Activated naive CD4-positive, alpha-beta T cell treated with anti-CD3 and anti-CD28 coated beads, Interleukin-2, amount 50 U/mL, for 24 hours (primary cell): Measurements from ENCODE around the gene SLC18A3.

Experiments used
- H3K27ac Mint-ChIP-seq: one replicate; pipeline ENCODE4 v1.8.0; 2021; ENCODE audit warnings: mild to moderate bottlenecking, mixed read lengths
- H3K27me3 Mint-ChIP-seq: one replicate; pipeline ENCODE4 v1.8.0; 2021; ENCODE audit warnings: mixed read lengths
- H3K36me3 Mint-ChIP-seq: one replicate; pipeline ENCODE4 v1.8.0; 2021; ENCODE audit warnings: mixed read lengths
- H3K4me1 Mint-ChIP-seq: one replicate; pipeline ENCODE4 v1.8.0; 2021; ENCODE audit warnings: mixed read lengths
- H3K4me3 Mint-ChIP-seq: one replicate; pipeline ENCODE4 v1.8.0; 2021; ENCODE audit warnings: mild to moderate bottlenecking, mixed read lengths
- H3K9me3 Mint-ChIP-seq: one replicate; pipeline ENCODE4 v1.8.0; 2021; ENCODE audit warnings: mixed read lengths

The SLC18A3 gene

GRCh38 chr10:49592726-49593563, 17.2 kb upstream of the SLC18A3 start:
- H3K36me3 Mint-ChIP-seq, result no peaks in the 10 kb centered on the region
- no peaks in the 10 kb centered on the region for H3K4me1 Mint-ChIP-seq
- H3K27ac Mint-ChIP-seq, result no peak overlapping the region
- peaks cover 19% of the 10 kb centered on the region for H3K27me3 Mint-ChIP-seq
- H3K4me3 Mint-ChIP-seq, result no peak overlapping the region
- no peaks in the 10 kb centered on the region for H3K9me3 Mint-ChIP-seq

GRCh38 chr10:49593564-49593875, 16.6 kb upstream of the SLC18A3 start:
- Mint-ChIP-seq H3K4me1 (no peaks in the 10 kb centered on the region), H3K36me3 (no peaks in the 10 kb centered on the region), H3K27me3 (peaks cover 17% of the 10 kb centered on the region), H3K27ac (no peak overlapping the region), H3K4me3 (no peak overlapping the region), H3K9me3 (no peaks in the 10 kb centered on the region)

- no peaks in the 10 kb centered on the region for H3K4me1 Mint-ChIP-seq
- H3K27me3 Mint-ChIP-seq, result peaks cover 17% of the 10 kb centered on the region
Measured at GRCh38 chr10:49593998-49594397, 16.1 kb upstream of the SLC18A3 start.

GRCh38 chr10:49594594-49594993, 15.5 kb upstream of the SLC18A3 start:
- Mint-ChIP-seq H3K4me3 (no peak overlapping the region), H3K27me3 (peaks cover 17% of the 10 kb centered on the region)

More at GRCh38 chr10:49593998-49594397, 16.1 kb upstream of the SLC18A3 start:
- H3K27ac Mint-ChIP-seq, result no peak overlapping the region
- H3K36me3 Mint-ChIP-seq, result no peaks in the 10 kb centered on the region
- no peak overlapping the region for H3K4me3 Mint-ChIP-seq
- no peaks in the 10 kb centered on the region for H3K9me3 Mint-ChIP-seq

GRCh38 chr10:49595003-49595712, 15.0 kb upstream of the SLC18A3 start:
- Mint-ChIP-seq H3K9me3 (no peaks in the 10 kb centered on the region), H3K27me3 (peaks cover 16% of the 10 kb centered on the region), H3K4me3 (no peak overlapping the region), H3K27ac (no peak overlapping the region), H3K4me1 (no peaks in the 10 kb centered on the region), H3K36me3 (no peaks in the 10 kb centered on the region)

More at GRCh38 chr10:49594594-49594993, 15.5 kb upstream of the SLC18A3 start:
- H3K36me3 Mint-ChIP-seq, result no peaks in the 10 kb centered on the region
- no peak overlapping the region for H3K27ac Mint-ChIP-seq
- no peaks in the 10 kb centered on the region for H3K9me3 Mint-ChIP-seq
- H3K4me1 Mint-ChIP-seq, result no peaks in the 10 kb centered on the region

GRCh38 chr10:49595713-49596492, 14.2 kb upstream of the SLC18A3 start:
- Mint-ChIP-seq H3K9me3 (no peaks in the 10 kb centered on the region), H3K36me3 (no peaks in the 10 kb centered on the region), H3K27me3 (peaks cover 20% of the 10 kb centered on the region), H3K4me3 (no peak overlapping the region), H3K4me1 (no peaks in the 10 kb centered on the region), H3K27ac (no peak overlapping the region)

GRCh38 chr10:49596493-49596809, 13.7 kb upstream of the SLC18A3 start:
- H3K9me3 Mint-ChIP-seq, result no peaks in the 10 kb centered on the region
- no peak overlapping the region for H3K4me3 Mint-ChIP-seq
- H3K27me3 Mint-ChIP-seq, result peaks cover 23% of the 10 kb centered on the region
- H3K4me1 Mint-ChIP-seq, result no peaks in the 10 kb centered on the region
- no peak overlapping the region for H3K27ac Mint-ChIP-seq
- no peaks in the 10 kb centered on the region for H3K36me3 Mint-ChIP-seq

- H3K27ac Mint-ChIP-seq, result no peak overlapping the region
- H3K27me3 Mint-ChIP-seq, result peaks cover 20% of the 10 kb centered on the region
Measured at GRCh38 chr10:49596836-49597235, 13.3 kb upstream of the SLC18A3 start.

GRCh38 chr10:49597426-49598163, 12.5 kb upstream of the SLC18A3 start:
- H3K36me3 Mint-ChIP-seq, result no peaks in the 10 kb centered on the region
- no peaks in the 10 kb centered on the region for H3K9me3 Mint-ChIP-seq
- no peak overlapping the region for H3K4me3 Mint-ChIP-seq
- no peaks in the 10 kb centered on the region for H3K4me1 Mint-ChIP-seq
- H3K27me3 Mint-ChIP-seq, result peaks cover 21% of the 10 kb centered on the region
- H3K27ac Mint-ChIP-seq, result no peak overlapping the region

More at GRCh38 chr10:49596836-49597235, 13.3 kb upstream of the SLC18A3 start:
- Mint-ChIP-seq H3K4me3 (no peak overlapping the region), H3K4me1 (no peaks in the 10 kb centered on the region), H3K36me3 (no peaks in the 10 kb centered on the region), H3K9me3 (no peaks in the 10 kb centered on the region)

- Mint-ChIP-seq H3K27me3 (peaks cover 21% of the 10 kb centered on the region), H3K9me3 (no peaks in the 10 kb centered on the region), H3K4me1 (no peaks in the 10 kb centered on the region), H3K36me3 (no peaks in the 10 kb centered on the region), H3K4me3 (no peak overlapping the region), H3K27ac (no peak overlapping the region)
Measured at GRCh38 chr10:49598164-49598856, 11.8 kb upstream of the SLC18A3 start.

- no peaks in the 10 kb centered on the region for H3K9me3 Mint-ChIP-seq
Measured at GRCh38 chr10:49598986-49599385, 11.1 kb upstream of the SLC18A3 start.

GRCh38 chr10:49599546-49599945, 10.6 kb upstream of the SLC18A3 start:
- Mint-ChIP-seq H3K36me3 (no peaks in the 10 kb centered on the region), H3K27me3 (peaks cover 25% of the 10 kb centered on the region)

More at GRCh38 chr10:49598986-49599385, 11.1 kb upstream of the SLC18A3 start:
- H3K27ac Mint-ChIP-seq, result no peak overlapping the region
- H3K4me1 Mint-ChIP-seq, result no peaks in the 10 kb centered on the region
- H3K36me3 Mint-ChIP-seq, result no peaks in the 10 kb centered on the region
- H3K27me3 Mint-ChIP-seq, result peaks cover 23% of the 10 kb centered on the region
- no peak overlapping the region for H3K4me3 Mint-ChIP-seq

GRCh38 chr10:49600046-49600445, 10.1 kb upstream of the SLC18A3 start:
- H3K36me3 Mint-ChIP-seq, result no peaks in the 10 kb centered on the region
- no peak overlapping the region for H3K4me3 Mint-ChIP-seq
- no peak overlapping the region for H3K27ac Mint-ChIP-seq
- no peaks in the 10 kb centered on the region for H3K4me1 Mint-ChIP-seq
- peaks cover 4% of the 10 kb centered on the region for H3K9me3 Mint-ChIP-seq
- peaks cover 29% of the 10 kb centered on the region for H3K27me3 Mint-ChIP-seq

More at GRCh38 chr10:49599546-49599945, 10.6 kb upstream of the SLC18A3 start:
- no peaks in the 10 kb centered on the region for H3K4me1 Mint-ChIP-seq
- no peaks in the 10 kb centered on the region for H3K9me3 Mint-ChIP-seq
- no peak overlapping the region for H3K4me3 Mint-ChIP-seq
- no peak overlapping the region for H3K27ac Mint-ChIP-seq

- Mint-ChIP-seq H3K4me1 (no peaks in the 10 kb centered on the region), H3K36me3 (no peaks in the 10 kb centered on the region), H3K9me3 (peaks cover 7% of the 10 kb centered on the region), H3K27me3 (peaks cover 33% of the 10 kb centered on the region), H3K4me3 (no peak overlapping the region), H3K27ac (no peak overlapping the region)
Measured at GRCh38 chr10:49600781-49601400, 9.2 kb upstream of the SLC18A3 start.
